SH-SY5Y (cell line): ENCODE results near the gene FAR1.

Experiments
- GATA2 ChIP-seq: IDR thresholded peaks from 2 replicates; pipeline ENCODE4 v1.6.1; 2011; ENCODE audit warnings: mild to moderate bottlenecking, low read depth, low read length
- GATA3 ChIP-seq: IDR thresholded peaks from 2 replicates; pipeline ENCODE4 v1.6.1; 2011; ENCODE audit warnings: low read depth, mild to moderate bottlenecking, low read length, moderate library complexity

DNA sequence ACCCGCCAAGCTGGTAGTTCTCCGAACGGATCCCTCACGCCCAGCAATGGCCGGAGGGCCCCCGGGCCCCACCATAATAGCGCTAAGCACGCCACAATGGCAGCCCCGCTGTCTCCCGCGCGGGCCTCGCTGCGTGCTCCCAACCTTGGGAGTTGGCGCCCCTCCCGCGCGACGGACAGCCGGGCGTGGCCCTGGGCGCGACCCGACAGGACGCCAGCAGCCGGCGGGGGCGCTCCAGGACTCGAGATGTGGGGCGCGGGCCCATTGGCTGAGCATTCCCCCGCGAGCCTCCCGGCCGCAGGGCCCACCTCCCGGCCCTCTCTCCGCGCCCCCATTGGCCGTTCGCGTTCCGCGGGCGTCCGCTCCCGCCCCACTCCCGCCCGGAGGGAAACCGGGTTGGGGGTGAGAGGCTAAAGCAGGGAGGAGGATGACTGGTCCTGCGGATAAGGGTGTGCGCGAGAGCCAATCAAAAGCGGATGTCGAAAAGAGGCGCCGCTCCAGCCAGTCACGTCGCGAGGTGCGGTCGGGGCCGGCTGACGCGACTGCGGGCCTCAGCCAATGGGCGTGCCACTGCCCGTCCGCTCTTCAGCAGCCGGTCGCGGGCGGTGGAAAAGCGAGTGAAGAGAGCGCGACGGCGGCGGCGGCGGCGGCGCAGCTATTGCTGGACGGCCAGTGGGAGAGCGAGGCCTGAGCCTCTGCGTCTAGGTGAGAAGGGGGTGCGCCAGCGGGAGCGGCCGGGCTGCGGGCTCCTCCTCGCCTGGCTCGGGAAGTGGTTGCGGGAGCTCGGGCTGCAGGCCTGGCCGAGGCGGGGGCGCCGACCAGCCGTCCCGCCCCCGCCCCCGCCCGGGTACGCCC is at the start of gene FAR1:
- TF ChIP-seq GATA2: no peak
- TF ChIP-seq GATA3: no peak
